HCT116 (cell line): ENCODE data around the gene APCDD1L. TPM values are rescaled to one million over a fixed set of nuclear protein-coding genes. Genes with fewer than 3 reads are reported as not detected.

Experiments used
- ATAC-seq: fragments of 200-7000 bp; cut with Tn5 transposase; 2 replicates; pipeline ENCODE4 v1.9.1; 2020; ENCODE audit warnings: mild to moderate bottlenecking, moderate library complexity
- BruUV-seq: library from RNA; stranded (reverse); fragments of 400-500 nt; replicated peaks from 2 replicates; lab custom pipeline; 2021; lab: Mats Ljungman, UMichigan
- CTCF ChIA-PET: fragments of 300-600 bp; sonication (Branson Sonifier 250); formaldehyde crosslinking; loops from one replicate; lab custom pipeline; 2021; ENCODE audit warnings: antibody characterized with exemption; lab: Charles Lee
- POLR2A ChIA-PET: fragments of 300-600, 350-600 bp; sonication (Branson Sonifier 250); formaldehyde crosslinking; loops from one replicate; lab custom pipeline; 2021; ENCODE audit warnings: antibody characterized with exemption; lab: Charles Lee
- RAD21 ChIA-PET, 2 experiments: fragments of 300-600 bp; sonication (Branson Sonifier 250); formaldehyde crosslinking; loops; one replicate each; lab custom pipeline; 2023; ENCODE audit warnings: low total read pairs in 2 of 2; ENCODE audit not compliant: uncharacterized antibody in 2 of 2, unreplicated experiment in 2 of 2, low non-redundant PET in 1 of 2; lab: Charles Lee
- DNase-seq: peaks from one replicate; pipeline ENCODE4 v3.0.0-alpha.2; 2010; ENCODE audit warnings: low read depth, low spot score
- H2AFZ ChIP-seq: fragments of 200-600 bp; shearing (Covaris generic), sonication (generic); 2 replicates; pipeline ENCODE4 v1.6.1; 2017; ENCODE audit warnings: low read depth, mixed run types, mixed read lengths, antibody characterized with exemption, low read length; ENCODE audit not compliant: poor library complexity, severe bottlenecking
- H3K27ac ChIP-seq: 2 replicates; pipeline ENCODE4 v1.5.1; 2012; ENCODE audit warnings: low read depth, low read length
- H3K27me3 ChIP-seq: fragments of 200-600 bp; sonication (generic); 2 replicates; pipeline ENCODE4 v1.6.1; 2016; ENCODE audit warnings: mixed run types, low read length, mixed read lengths; ENCODE audit not compliant: insufficient read depth
- H3K36me3 ChIP-seq, 2 experiments: fragments of 200-500 bp in 1 of 2; fragments of 200-600 bp in 1 of 2; sonication (Bioruptor generic) in 1 of 2; sonication (generic) in 1 of 2; 2 replicates each; pipeline versions ENCODE4 v1.5.1 to v1.6.1; 2014 to 2016; ENCODE audit warnings: low read length in 2 of 2, inconsistent platforms in 1 of 2, mixed read lengths in 1 of 2, mixed run types in 1 of 2; ENCODE audit not compliant: insufficient read depth in 2 of 2, control insufficient read depth in 1 of 2
- H3K4me1 ChIP-seq, 2 experiments: fragments of 200-600 bp in 1 of 2; sonication (generic) in 1 of 2; 2 replicates each; pipeline versions ENCODE4 v1.5.1 to v1.6.1; 2012 to 2017; ENCODE audit warnings: low read length in 2 of 2, inconsistent platforms in 1 of 2, mild to moderate bottlenecking in 1 of 2, mixed read lengths in 1 of 2, mixed run types in 1 of 2, moderate library complexity in 1 of 2; ENCODE audit not compliant: insufficient read depth in 2 of 2, control insufficient read depth in 1 of 2
- H3K4me2 ChIP-seq: fragments of 200-600 bp; sonication (generic); 2 replicates; pipeline ENCODE4 v1.6.1; 2017; ENCODE audit warnings: mixed run types, low read length, mixed read lengths
- H3K4me3 ChIP-seq, 2 experiments: fragments of 200-600 bp in 1 of 2; sonication (generic) in 1 of 2; replicated peaks in 1 of 2; 2 replicates each; pipeline ENCODE4 v1.5.1; 2011 to 2016; ENCODE audit warnings: low read length in 2 of 2, control low read depth in 1 of 2, low read depth in 1 of 2, mild to moderate bottlenecking in 1 of 2, mixed read lengths in 1 of 2, mixed run types in 1 of 2
- H3K79me2 ChIP-seq: fragments of 200-600 bp; sonication (generic); 2 replicates; pipeline ENCODE4 v1.6.1; 2017; ENCODE audit warnings: mild to moderate bottlenecking, mixed run types, low read length, moderate library complexity, mixed read lengths; ENCODE audit not compliant: insufficient read depth
- H3K9ac ChIP-seq: fragments of 200-600 bp; sonication (generic); 2 replicates; pipeline ENCODE4 v1.6.1; 2016; ENCODE audit warnings: low read length, mixed read lengths
- H3K9me2 ChIP-seq: fragments of 200-600 bp; sonication (generic), shearing (Covaris generic); 2 replicates; pipeline ENCODE4 v1.6.1; 2017; ENCODE audit warnings: mixed run types, mild to moderate bottlenecking, moderate library complexity; ENCODE audit not compliant: insufficient read depth
- H3K9me3 ChIP-seq, 2 experiments: fragments of 200-500 bp in 1 of 2; fragments of 200-600 bp in 1 of 2; sonication (Bioruptor generic) in 1 of 2; sonication (generic) in 1 of 2; 2 replicates each; pipeline ENCODE4 v1.6.1; 2014 to 2017; ENCODE audit warnings: low read length in 2 of 2, mixed read lengths in 2 of 2, inconsistent platforms in 1 of 2, low read depth in 1 of 2, mild to moderate bottlenecking in 1 of 2, mixed run types in 1 of 2, moderate library complexity in 1 of 2; ENCODE audit not compliant: control insufficient read depth in 1 of 2, insufficient read depth in 1 of 2
- H4K20me1 ChIP-seq: fragments of 200-600 bp; sonication (generic), shearing (Covaris generic); 2 replicates; pipeline ENCODE4 v1.6.1; 2017; ENCODE audit warnings: mixed run types, mild to moderate bottlenecking, moderate library complexity; ENCODE audit not compliant: insufficient read depth
- ATF3 ChIP-seq: IDR thresholded peaks from 2 replicates; pipeline ENCODE4 v1.6.1; 2012
- ELF1 ChIP-seq: IDR thresholded peaks from 2 replicates; pipeline ENCODE4 v1.6.1; 2012; ENCODE audit warnings: low read depth, borderline replicate concordance
- EZH2 ChIP-seq: fragments of 200-600 bp; sonication (generic); IDR thresholded peaks from 2 replicates; pipeline ENCODE4 v1.6.1; 2017; ENCODE audit warnings: antibody characterized with exemption, mixed run types
- FOSL1 ChIP-seq: IDR thresholded peaks from 2 replicates; pipeline ENCODE4 v1.6.1; 2012; ENCODE audit warnings: low read depth
- POLR2A ChIP-seq: IDR thresholded peaks from 2 replicates; pipeline ENCODE4 v1.7.0; 2011; ENCODE audit warnings: borderline replicate concordance; ENCODE audit not compliant: insufficient read depth, insufficient read length; ENCODE audit errors: extremely low read depth
- RAD21 ChIP-seq: IDR thresholded peaks from 2 replicates; pipeline ENCODE4 v1.6.1; 2012; ENCODE audit warnings: low read depth, mild to moderate bottlenecking
- SP1 ChIP-seq: IDR thresholded peaks from 2 replicates; pipeline ENCODE4 v1.6.1; 2012; ENCODE audit warnings: low read depth
- SRF ChIP-seq: IDR thresholded peaks from 2 replicates; pipeline ENCODE4 v1.6.1; 2012; ENCODE audit warnings: low read depth
- intact Hi-C: fragments of 100-400 bp; cut with micrococcal nuclease; formaldehyde crosslinking; loops from 2 replicates; pipeline ENCODE4 v1.10.0; 2022
- total RNA-seq: library from RNA; stranded (reverse); gene quantifications from one replicate; pipeline ENCODE4 v1.2.1, GENCODE V29; 2021; ENCODE audit not compliant: unreplicated experiment
- TF ChIP-seq, protein P1 (sequence below), 3 experiments: fragments of 200-600 bp in 1 of 3; sonication (generic) in 1 of 3; IDR thresholded peaks in 2 of 3; conservative IDR thresholded peaks in 1 of 3; 2 replicates each; pipeline ENCODE4 v1.5.1; 2012 to 2017; ENCODE audit warnings: low read depth in 2 of 3, low read length in 2 of 3, antibody characterized with exemption in 1 of 3, borderline replicate concordance in 1 of 3, control low read depth in 1 of 3, mild to moderate bottlenecking in 1 of 3, mixed read lengths in 1 of 3, mixed run types in 1 of 3, moderate library complexity in 1 of 3; ENCODE audit not compliant: insufficient read depth in 1 of 3
- TF ChIP-seq, protein P2 (sequence below): IDR thresholded peaks from 2 replicates; pipeline ENCODE4 v1.6.1; 2011; ENCODE audit warnings: mild to moderate bottlenecking, low read length, moderate library complexity; ENCODE audit not compliant: insufficient replicate concordance; ENCODE audit errors: extremely low read depth

APCDD1L gene
- total RNA-seq, 1 experiment from 2014 or later: not detected

DNA sequence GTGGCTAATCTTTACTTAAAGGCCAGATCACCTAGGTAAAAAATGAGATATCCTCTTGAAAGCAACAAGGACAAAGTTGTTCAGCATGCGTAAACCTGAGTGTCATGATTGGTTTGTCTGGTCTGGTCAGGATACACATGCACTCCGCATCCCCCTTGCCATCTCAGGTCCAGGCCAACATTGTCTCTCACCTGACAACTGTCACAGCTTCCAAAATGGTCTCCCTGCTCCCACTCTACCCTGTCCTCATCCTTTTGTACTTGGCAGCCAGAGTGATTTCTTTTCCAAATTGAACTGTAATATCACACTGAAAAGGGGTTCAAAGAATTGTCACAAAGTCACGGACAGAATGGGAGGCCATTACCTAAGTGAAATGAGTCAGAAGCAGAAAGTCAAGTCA is 21.1 kb upstream of the APCDD1L start:
- CTCF ChIA-PET: no interaction called here
- H3K9ac ChIP-seq: no peak overlapping the region
- peaks cover 0 to 5% of the 10 kb centered on the region in 2 experiments; a peak in 2 of 4 replicates for H3K4me1 ChIP-seq
- H3K9me2 ChIP-seq: no peaks in the 10 kb centered on the region
- intact Hi-C loops: no loop called here
- no peak overlapping the region for H2AFZ ChIP-seq
- no peak overlapping the region for H3K27ac ChIP-seq
- no peak overlapping the region for H3K4me3 ChIP-seq
- no peaks in the 10 kb centered on the region for H3K79me2 ChIP-seq
- TF ChIP-seq, protein P1, sequence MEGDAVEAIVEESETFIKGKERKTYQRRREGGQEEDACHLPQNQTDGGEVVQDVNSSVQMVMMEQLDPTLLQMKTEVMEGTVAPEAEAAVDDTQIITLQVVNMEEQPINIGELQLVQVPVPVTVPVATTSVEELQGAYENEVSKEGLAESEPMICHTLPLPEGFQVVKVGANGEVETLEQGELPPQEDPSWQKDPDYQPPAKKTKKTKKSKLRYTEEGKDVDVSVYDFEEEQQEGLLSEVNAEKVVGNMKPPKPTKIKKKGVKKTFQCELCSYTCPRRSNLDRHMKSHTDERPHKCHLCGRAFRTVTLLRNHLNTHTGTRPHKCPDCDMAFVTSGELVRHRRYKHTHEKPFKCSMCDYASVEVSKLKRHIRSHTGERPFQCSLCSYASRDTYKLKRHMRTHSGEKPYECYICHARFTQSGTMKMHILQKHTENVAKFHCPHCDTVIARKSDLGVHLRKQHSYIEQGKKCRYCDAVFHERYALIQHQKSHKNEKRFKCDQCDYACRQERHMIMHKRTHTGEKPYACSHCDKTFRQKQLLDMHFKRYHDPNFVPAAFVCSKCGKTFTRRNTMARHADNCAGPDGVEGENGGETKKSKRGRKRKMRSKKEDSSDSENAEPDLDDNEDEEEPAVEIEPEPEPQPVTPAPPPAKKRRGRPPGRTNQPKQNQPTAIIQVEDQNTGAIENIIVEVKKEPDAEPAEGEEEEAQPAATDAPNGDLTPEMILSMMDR (IDR thresholded peaks at IDR 0.05 in 2 of 3, conservative IDR thresholded peaks at IDR 0.05 in 1 of 3; ENCODE audit: borderline replicate concordance in 1 of 3, insufficient read depth in 1 of 3, low read depth in 2 of 3, low read length in 2 of 3): no peak
- TF ChIP-seq ELF1 (no peak), POLR2A (no peak), RAD21 (no peak), EZH2 (no peak), FOSL1 (no peak), ATF3 (no peak), SP1 (no peak), SRF (no peak)
- TF ChIP-seq, protein P2, sequence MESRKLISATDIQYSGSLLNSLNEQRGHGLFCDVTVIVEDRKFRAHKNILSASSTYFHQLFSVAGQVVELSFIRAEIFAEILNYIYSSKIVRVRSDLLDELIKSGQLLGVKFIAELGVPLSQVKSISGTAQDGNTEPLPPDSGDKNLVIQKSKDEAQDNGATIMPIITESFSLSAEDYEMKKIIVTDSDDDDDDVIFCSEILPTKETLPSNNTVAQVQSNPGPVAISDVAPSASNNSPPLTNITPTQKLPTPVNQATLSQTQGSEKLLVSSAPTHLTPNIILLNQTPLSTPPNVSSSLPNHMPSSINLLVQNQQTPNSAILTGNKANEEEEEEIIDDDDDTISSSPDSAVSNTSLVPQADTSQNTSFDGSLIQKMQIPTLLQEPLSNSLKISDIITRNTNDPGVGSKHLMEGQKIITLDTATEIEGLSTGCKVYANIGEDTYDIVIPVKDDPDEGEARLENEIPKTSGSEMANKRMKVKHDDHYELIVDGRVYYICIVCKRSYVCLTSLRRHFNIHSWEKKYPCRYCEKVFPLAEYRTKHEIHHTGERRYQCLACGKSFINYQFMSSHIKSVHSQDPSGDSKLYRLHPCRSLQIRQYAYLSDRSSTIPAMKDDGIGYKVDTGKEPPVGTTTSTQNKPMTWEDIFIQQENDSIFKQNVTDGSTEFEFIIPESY: no peak
- H3K4me2 ChIP-seq: no peak overlapping the region
- ATAC-seq: no peak
- RAD21 ChIA-PET: no interaction called here
- H3K36me3 ChIP-seq: no peaks in the 10 kb centered on the region
- BruUV-seq: no TSS peak
- POLR2A ChIA-PET: no interaction called here
- no peaks in the 10 kb centered on the region for H3K27me3 ChIP-seq
- no peaks in the 10 kb centered on the region for H4K20me1 ChIP-seq
- peaks cover 6 to 10% of the 10 kb centered on the region in 2 experiments; a peak in 3 of 4 replicates for H3K9me3 ChIP-seq
- no peak for DNase-seq
